Measurements from ENCODE around the gene PHAX.
"Not testable (repeated sequence)": the region's sequence is repeated elsewhere in the genome, so short reads cannot be mapped to it uniquely, and the experiment has no call there.

Gene PHAX

GRCh38 chr5:126615286-126615685 lies 14.5 kb downstream of the PHAX start:
- Histone ChIP-seq H3K9ac (ENCODE audit: low read length) (no peak overlapping the region), H3K79me2 (ENCODE audit: low read length) (peaks cover 52% of the 10 kb centered on the region), H3K4me2 (ENCODE audit: low read length) (no peak overlapping the region), H3K4me3 (ENCODE audit: low read length) (no peak overlapping the region), H4K20me1 (ENCODE audit: insufficient read depth, low read length) (no peaks in the 10 kb centered on the region), H3K27ac (ENCODE audit: low read length) (no peak overlapping the region), H3K27me3 (ENCODE audit: low read depth, low read length) (no peaks in the 10 kb centered on the region), H3K36me3 (replicated peaks; ENCODE audit: low read depth, low read length) (peaks cover 2% of the 10 kb centered on the region), H3K4me1 (ENCODE audit: low read length) (no peaks in the 10 kb centered on the region), H3K9me3 (ENCODE audit: insufficient read depth, low read length) (no peaks in the 10 kb centered on the region), H2AFZ (ENCODE audit: low read depth, low read length) (no peak overlapping the region)
- TF ChIP-seq EZH2phosphoT487 (IDR thresholded peaks at IDR 0.05; ENCODE audit: low read depth) (no peak), CTCF (IDR thresholded peaks at IDR 0.05; ENCODE audit: low read depth, low read length) (no peak)

- H3K27ac ChIP-seq (ENCODE audit: low read length); H3K4me3 ChIP-seq (ENCODE audit: low read length); H4K20me1 ChIP-seq (ENCODE audit: insufficient read depth, low read length); H3K36me3 ChIP-seq (replicated peaks; ENCODE audit: low read depth, low read length); H3K27me3 ChIP-seq (ENCODE audit: low read depth, low read length); H3K4me1 ChIP-seq (ENCODE audit: low read length); H3K9ac ChIP-seq (ENCODE audit: low read length); H3K4me2 ChIP-seq (ENCODE audit: low read length); H2AFZ ChIP-seq (ENCODE audit: low read depth, low read length); H3K9me3 ChIP-seq (ENCODE audit: insufficient read depth, low read length): not testable (repeated sequence)
- H3K79me2 ChIP-seq (ENCODE audit: low read length) = peaks cover 32% of the 10 kb centered on the region
Measured at GRCh38 chr5:126617603-126618002, 16.9 kb downstream of the PHAX start.

- H3K9me3 ChIP-seq (ENCODE audit: insufficient read depth, low read length) = no peaks in the 10 kb centered on the region
- no peaks in the 10 kb centered on the region for H3K27me3 ChIP-seq (ENCODE audit: low read depth, low read length)
- peaks cover 16% of the 10 kb centered on the region for H3K79me2 ChIP-seq (ENCODE audit: low read length)
- no peak overlapping the region for H3K27ac ChIP-seq (ENCODE audit: low read length)
- H3K4me3 ChIP-seq (ENCODE audit: low read length) = no peak overlapping the region
- no peaks in the 10 kb centered on the region for H4K20me1 ChIP-seq (ENCODE audit: insufficient read depth, low read length)
- H3K9ac ChIP-seq (ENCODE audit: low read length) = no peak overlapping the region
- no peak for TF ChIP-seq CTCF (IDR thresholded peaks at IDR 0.05; ENCODE audit: low read depth, low read length)
- no peak for TF ChIP-seq EZH2phosphoT487 (IDR thresholded peaks at IDR 0.05; ENCODE audit: low read depth)
- no peak overlapping the region for H2AFZ ChIP-seq (ENCODE audit: low read depth, low read length)
- no peak overlapping the region for H3K4me2 ChIP-seq (ENCODE audit: low read length)
- peaks cover 6% of the 10 kb centered on the region for H3K36me3 ChIP-seq (replicated peaks; ENCODE audit: low read depth, low read length)
- H3K4me1 ChIP-seq (ENCODE audit: low read length) = no peaks in the 10 kb centered on the region
Measured at GRCh38 chr5:126619781-126620180, 19.0 kb downstream of the PHAX start.

GRCh38 chr5:126624534-126624933 lies 23.8 kb downstream of the PHAX start:
- Histone ChIP-seq H3K27ac (ENCODE audit: low read length) (no peak overlapping the region), H3K27me3 (ENCODE audit: low read depth, low read length) (no peaks in the 10 kb centered on the region), H3K4me1 (ENCODE audit: low read length) (no peaks in the 10 kb centered on the region), H3K4me3 (ENCODE audit: low read length) (no peak overlapping the region), H4K20me1 (ENCODE audit: insufficient read depth, low read length) (no peaks in the 10 kb centered on the region), H3K4me2 (ENCODE audit: low read length) (no peak overlapping the region), H3K9ac (ENCODE audit: low read length) (no peak overlapping the region), H3K36me3 (replicated peaks; ENCODE audit: low read depth, low read length) (peaks cover 8% of the 10 kb centered on the region), H3K9me3 (ENCODE audit: insufficient read depth, low read length) (no peaks in the 10 kb centered on the region), H3K79me2 (ENCODE audit: low read length) (no peaks in the 10 kb centered on the region), H2AFZ (ENCODE audit: low read depth, low read length) (no peak overlapping the region)
- TF ChIP-seq EZH2phosphoT487 (IDR thresholded peaks at IDR 0.05; ENCODE audit: low read depth) = no peak
- TF ChIP-seq CTCF (IDR thresholded peaks at IDR 0.05; ENCODE audit: low read depth, low read length) = no peak

- Histone ChIP-seq H4K20me1 (ENCODE audit: insufficient read depth, low read length) (no peaks in the 10 kb centered on the region), H3K36me3 (replicated peaks; ENCODE audit: low read depth, low read length) (peaks cover 8% of the 10 kb centered on the region), H3K9me3 (ENCODE audit: insufficient read depth, low read length) (no peaks in the 10 kb centered on the region), H3K4me3 (ENCODE audit: low read length) (no peak overlapping the region), H3K27me3 (ENCODE audit: low read depth, low read length) (no peaks in the 10 kb centered on the region), H3K4me2 (ENCODE audit: low read length) (no peak overlapping the region), H3K79me2 (ENCODE audit: low read length) (no peaks in the 10 kb centered on the region), H3K9ac (ENCODE audit: low read length) (no peak overlapping the region), H3K27ac (ENCODE audit: low read length) (no peak overlapping the region), H2AFZ (ENCODE audit: low read depth, low read length) (no peak overlapping the region), H3K4me1 (ENCODE audit: low read length) (no peaks in the 10 kb centered on the region)
- TF ChIP-seq CTCF (IDR thresholded peaks at IDR 0.05; ENCODE audit: low read depth, low read length) (no peak), EZH2phosphoT487 (IDR thresholded peaks at IDR 0.05; ENCODE audit: low read depth) (no peak)
Measured at GRCh38 chr5:126628102-126628501, 27.4 kb downstream of the PHAX start.
